ENCODE data around the gene DNAJB5. TPM values are rescaled to one million over a fixed set of nuclear protein-coding genes. Genes with fewer than 3 reads are reported as not detected.

Gene DNAJB5
- total and polyA plus RNA-seq, 4 donors = 0.76 to 2.3 (median 1.8) TPM

GRCh38 chr9:34959461-34959860 lies 30.1 kb upstream of the DNAJB5 start:
- DNase-seq (ENCODE audit: low spot score) = no peak
- Histone ChIP-seq H3K36me3 (ENCODE audit: control insufficient read depth in 4 of 4, insufficient read depth in 3 of 4, low read depth in 1 of 4, low read length in 3 of 4) (no peaks in the 10 kb centered on the region), H3K27me3 (ENCODE audit: control insufficient read depth in 4 of 4, insufficient read depth in 4 of 4, low read length in 3 of 4) (peaks cover 0 to 12% (median 4%) of the 10 kb centered on the region in 4 donors), H3K9ac (ENCODE audit: low read depth in 1 of 2, low read length in 2 of 2) (no peak overlapping the region), H3K27ac (ENCODE audit: low read depth in 1 of 2, low read length in 2 of 2) (no peak overlapping the region), H3K4me1 (ENCODE audit: control insufficient read depth in 4 of 4, insufficient read depth in 4 of 4, low read length in 3 of 4) (peaks cover 4 to 10% (median 7%) of the 10 kb centered on the region in 4 donors), H3K4me3 (ENCODE audit: low read depth in 1 of 3, low read length in 3 of 3) (no peak overlapping the region), H3K9me3 (ENCODE audit: control insufficient read depth in 4 of 4, low read length in 3 of 4) (no peaks in the 10 kb centered on the region)
- 94% methylated on average over 4 of the region's 4 CpGs for WGBS
- TF ChIP-seq EGR1 (IDR thresholded peaks at IDR 0.05; ENCODE audit: low read depth in 2 of 2) (no peak), NR2F2 (IDR thresholded peaks at IDR 0.05) (no peak), JUND (IDR thresholded peaks at IDR 0.05) (no peak), RXRA (IDR thresholded peaks at IDR 0.05) (no peak), HNF4A (conservative IDR thresholded peaks at IDR 0.05) (no peak), ATF3 (IDR thresholded peaks at IDR 0.05) (no peak), MAX (IDR thresholded peaks at IDR 0.05) (no peak), FOXA2 (IDR thresholded peaks at IDR 0.05) (no peak), HNF4G (IDR thresholded peaks at IDR 0.05) (no peak), SP1 (IDR thresholded peaks at IDR 0.05) (no peak), RAD21 (IDR thresholded peaks at IDR 0.05) (no peak), ZBTB33 (IDR thresholded peaks at IDR 0.05) (no peak), REST (IDR thresholded peaks at IDR 0.05) (no peak), FOXA1 (IDR thresholded peaks at IDR 0.05) (no peak), GABPA (IDR thresholded peaks at IDR 0.05 in 1 of 2, conservative IDR thresholded peaks at IDR 0.05 in 1 of 2) (no peak), TAF1 (conservative IDR thresholded peaks at IDR 0.05) (no peak)

- Histone ChIP-seq H3K27me3 (ENCODE audit: control insufficient read depth in 4 of 4, insufficient read depth in 4 of 4, low read length in 3 of 4) (peaks cover 0 to 12% (median 4%) of the 10 kb centered on the region in 4 donors), H3K4me1 (ENCODE audit: control insufficient read depth in 4 of 4, insufficient read depth in 4 of 4, low read length in 3 of 4) (peaks cover 4 to 10% (median 7%) of the 10 kb centered on the region in 4 donors), H3K9ac (ENCODE audit: low read depth in 1 of 2, low read length in 2 of 2) (no peak overlapping the region), H3K27ac (ENCODE audit: low read depth in 1 of 2, low read length in 2 of 2) (no peak overlapping the region), H3K9me3 (ENCODE audit: control insufficient read depth in 4 of 4, low read length in 3 of 4) (no peaks in the 10 kb centered on the region), H3K4me3 (ENCODE audit: low read depth in 1 of 3, low read length in 3 of 3) (no peak overlapping the region), H3K36me3 (ENCODE audit: control insufficient read depth in 4 of 4, insufficient read depth in 3 of 4, low read depth in 1 of 4, low read length in 3 of 4) (no peaks in the 10 kb centered on the region)
- TF ChIP-seq SP1 (IDR thresholded peaks at IDR 0.05) (no peak), MAX (IDR thresholded peaks at IDR 0.05) (no peak), RXRA (IDR thresholded peaks at IDR 0.05) (no peak), HNF4G (IDR thresholded peaks at IDR 0.05) (no peak), JUND (IDR thresholded peaks at IDR 0.05) (no peak), RAD21 (IDR thresholded peaks at IDR 0.05) (no peak), YY1 (IDR thresholded peaks at IDR 0.05) (no peak), ATF3 (IDR thresholded peaks at IDR 0.05) (no peak), FOXA1 (IDR thresholded peaks at IDR 0.05) (no peak)
- no peak for DNase-seq (ENCODE audit: low spot score)
- 60% methylated on average over 5 of the region's 5 CpGs for WGBS
Measured at GRCh38 chr9:34961574-34962490, 27.7 kb upstream of the DNAJB5 start.
